Right ventricle myocardium inferior (tissue), 1 donor: Measurements from ENCODE around the gene PARP3. TPM values are rescaled to one million over a fixed set of nuclear protein-coding genes. Genes with fewer than 3 reads are reported as not detected.
"Not testable (repeated sequence)": the region's sequence is repeated elsewhere in the genome, so short reads cannot be mapped to it uniquely, and the experiment has no call there.

Experiments used
- ATAC-seq: fragments of 200-7000 bp; cut with Tn5 transposase; one replicate; pipeline ENCODE4 v1.9.1; 2020; ENCODE audit warnings: mild to moderate bottlenecking, moderate library complexity
- DNase-seq: peaks from one replicate; pipeline ENCODE4 v3.0.0; 2021; ENCODE audit errors: missing footprints
- intact Hi-C: fragments of 100-400 bp; cut with DNase I; formaldehyde crosslinking; loops from one replicate; pipeline ENCODE4 v1.11.0; 2022
- long read RNA-seq: library from polyadenylated mRNA; unstranded; transcript quantifications from one replicate; pipeline ENCODE4 v2.0.0, GENCODE V29; 2021
- total RNA-seq: library from RNA; stranded (reverse); fragmentation: NEBNext Ultra II Directional; extraction: Animal tissue kit (Norgen Biotek cat#: 25700); gene quantifications from one replicate; pipeline ENCODE4 v1.2.1, GENCODE V29; 2021
- donor health status: DM: no; HTN: yes; CAD: no; lungs with severe emphysema.

Gene PARP3
- 17.6 TPM for total RNA-seq
- long read RNA-seq, transcript PARP3-201 (11 exons, 2,336 nt): major isoform, 5 of 20 reads
- long read RNA-seq, partial matches to known transcripts: 9 of 20 reads
- long read RNA-seq, other reads (novel, unspliced or antisense): 5 of 20 reads

GRCh38 chr3:51941798-51942602 lies at the start of gene PARP3, which contains the start of gene RRP9:
Gene PARP3 (plus strand): TSS chr3:51942363. CDS start chr3:51943356, 993 bp downstream.
Gene RRP9 (minus strand): TSS chr3:51941904. CDS start chr3:51941867, 37 bp downstream.
- intact Hi-C loops: loop anchor here (1.0 to 5.0 kb wide), 4 partner anchors 32 to 200 kb away; partner anchors contain the start of genes ABHD14B, DUSP7 and RPL29
- DNase-seq (peak; percentile 100), ATAC-seq (peak; percentile 96)

- intact Hi-C loops: no loop called here
Measured at GRCh38 chr3:51894391-51894790, 47.8 kb upstream of the PARP3 start.

GRCh38 chr3:51894939-51895338 lies 47.2 kb upstream of the PARP3 start:
- no peak for DNase-seq
- ATAC-seq: no peak
- intact Hi-C loops: no loop called here

More at GRCh38 chr3:51894391-51894790, 47.8 kb upstream of the PARP3 start:
- ATAC-seq: no peak
- no peak for DNase-seq

GRCh38 chr3:51896607-51897305 lies 45.4 kb upstream of the PARP3 start:
- ATAC-seq (no peak), DNase-seq (no peak)
- intact Hi-C loops: no loop called here

- ATAC-seq: no peak
- intact Hi-C loops: no loop called here
- DNase-seq: no peak
Measured at GRCh38 chr3:51897391-51897790, 44.8 kb upstream of the PARP3 start.

- ATAC-seq, DNase-seq, intact Hi-C loops: not testable (repeated sequence)
Measured at GRCh38 chr3:51900043-51900442, 42.1 kb upstream of the PARP3 start.

- DNase-seq, ATAC-seq, intact Hi-C loops: not testable (repeated sequence)
Measured at GRCh38 chr3:51902361-51902760, 39.8 kb upstream of the PARP3 start.

GRCh38 chr3:51904034-51904823 lies 37.9 kb upstream of the PARP3 start:
- intact Hi-C loops: no loop called here
- DNase-seq (no peak), ATAC-seq (no peak)

GRCh38 chr3:51908026-51908425 lies 34.1 kb upstream of the PARP3 start:
- DNase-seq (no peak), ATAC-seq (no peak)
- intact Hi-C loops: no loop called here

GRCh38 chr3:51916418-51916817 lies 25.7 kb upstream of the PARP3 start:
- DNase-seq (no peak), ATAC-seq (no peak)
- intact Hi-C loops: no loop called here

GRCh38 chr3:51921081-51921578 lies 21.0 kb upstream of the PARP3 start:
- intact Hi-C loops: no loop called here
- no peak for DNase-seq

GRCh38 chr3:51927061-51927977 lies 14.8 kb upstream of the PARP3 start:
- no peak for DNase-seq
- no peak for ATAC-seq
- intact Hi-C loops: no loop called here

More at GRCh38 chr3:51921081-51921578, 21.0 kb upstream of the PARP3 start:
- ATAC-seq: no peak

- no peak for ATAC-seq
- no peak for DNase-seq
- intact Hi-C loops: no loop called here
Measured at GRCh38 chr3:51928438-51928837, 13.7 kb upstream of the PARP3 start.

GRCh38 chr3:51928981-51929380 lies 13.2 kb upstream of the PARP3 start:
- DNase-seq, intact Hi-C loops, ATAC-seq: not testable (repeated sequence)

GRCh38 chr3:51929420-51930003 lies 12.7 kb upstream of the PARP3 start:
- ATAC-seq: no peak
- no peak for DNase-seq
- intact Hi-C loops: no loop called here

- intact Hi-C loops: no loop called here
- ATAC-seq (no peak), DNase-seq (no peak)
Measured at GRCh38 chr3:51930439-51930838, 11.7 kb upstream of the PARP3 start.

- intact Hi-C loops: no loop called here
- ATAC-seq (no peak), DNase-seq (no peak)
Measured at GRCh38 chr3:51931756-51932155, 10.4 kb upstream of the PARP3 start.
